GM18505 (cell line): ENCODE results near the gene IFNA1.

Experiments used
- ATAC-seq: cut with Tn5 transposase; IDR thresholded peaks from one replicate; pipeline ENCODE4 v1.9.1; 2021; ENCODE audit not compliant: unreplicated experiment
- POLR2A ChIP-seq: IDR thresholded peaks from 4 replicates; pipeline ENCODE4 v1.6.1; 2011; ENCODE audit warnings: borderline replicate concordance; ENCODE audit not compliant: insufficient read depth, insufficient read length; ENCODE audit errors: extremely low read depth

IFNA1 gene

DNA sequence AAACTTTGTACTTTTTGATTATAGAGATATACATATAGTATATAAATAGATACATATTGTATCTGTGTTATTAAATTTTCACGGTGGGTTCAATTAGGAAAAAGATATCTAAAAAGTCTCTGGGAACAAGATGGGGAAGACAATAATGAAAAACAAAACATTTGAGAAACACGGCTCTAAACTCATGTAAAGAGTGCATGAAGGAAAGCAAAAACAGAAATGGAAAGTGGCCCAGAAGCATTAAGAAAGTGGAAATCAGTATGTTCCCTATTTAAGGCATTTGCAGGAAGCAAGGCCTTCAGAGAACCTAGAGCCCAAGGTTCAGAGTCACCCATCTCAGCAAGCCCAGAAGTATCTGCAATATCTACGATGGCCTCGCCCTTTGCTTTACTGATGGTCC is at the start of gene IFNA1:
Gene IFNA1 (plus strand): TSS at position 301 of the 400 bp plus-strand sequence. CDS start 69 bp downstream, at position 370.
- ATAC-seq: no peak
- no peak for TF ChIP-seq POLR2A

DNA sequence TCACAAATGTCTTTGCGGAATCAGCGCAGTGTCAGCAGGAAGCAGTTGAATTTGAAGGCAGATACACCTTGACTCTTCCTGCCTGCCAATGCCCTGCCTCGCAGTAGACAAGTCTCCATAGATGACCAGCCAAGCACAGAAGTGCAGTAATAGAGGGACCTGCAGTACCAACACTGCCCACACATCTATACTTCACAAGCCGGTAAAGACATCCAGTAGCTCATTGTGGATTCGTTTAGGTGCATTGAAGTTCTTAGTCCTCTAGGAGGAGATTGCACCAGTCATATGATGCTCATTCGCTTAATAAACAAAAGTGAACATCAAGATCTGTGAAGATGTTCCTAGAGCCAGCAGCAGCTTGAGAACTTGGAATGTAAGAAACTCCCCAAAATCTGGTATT is 48.0 kb upstream of the IFNA1 start:
- ATAC-seq: peak; percentile 83
- no peak for TF ChIP-seq POLR2A

DNA sequence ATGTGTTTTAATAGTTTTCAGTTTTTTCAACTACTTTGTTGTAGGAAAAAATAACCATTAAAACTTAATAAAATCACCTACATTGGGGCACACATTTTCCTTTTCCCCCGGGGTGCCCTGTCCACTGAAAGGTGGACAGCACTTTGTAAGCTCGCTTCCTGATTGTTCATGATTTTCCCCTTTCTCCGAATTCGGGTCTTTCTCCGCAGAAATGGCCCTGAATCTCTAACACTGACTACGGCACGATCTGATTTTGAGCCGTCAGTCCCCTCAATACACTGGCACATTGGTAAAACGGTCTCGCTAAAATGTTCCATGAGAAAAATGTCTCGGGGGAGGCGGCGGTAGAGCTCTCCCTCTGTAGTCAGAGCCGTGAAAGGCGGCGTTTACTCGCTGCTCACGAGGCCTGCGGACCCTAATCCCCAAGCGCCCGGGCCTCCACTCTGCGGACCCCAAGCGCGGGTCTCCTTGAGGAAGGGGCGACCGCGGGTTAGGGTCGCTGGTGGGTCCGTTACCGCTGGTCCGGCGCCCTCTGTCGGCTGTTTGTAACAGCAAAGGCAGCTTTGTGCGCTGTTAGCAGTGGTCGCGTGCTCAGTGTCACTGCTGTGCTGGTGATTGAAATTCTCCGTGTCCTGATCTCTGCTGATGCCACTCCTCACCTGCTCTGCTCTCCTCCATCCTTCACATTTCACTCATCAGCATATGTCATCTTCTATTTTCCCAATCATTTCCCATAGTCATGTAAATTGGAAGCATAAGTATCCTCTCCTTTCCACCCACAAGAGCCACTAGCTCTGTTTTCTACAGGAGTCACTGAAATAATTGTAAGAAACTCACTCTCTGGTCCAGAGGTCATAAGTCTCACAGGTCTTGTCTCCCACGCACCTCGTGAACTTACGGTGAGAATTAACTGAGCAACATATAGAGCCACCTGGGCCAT is 44.2 kb upstream of the IFNA1 start:
- no peak for TF ChIP-seq POLR2A
- peak; percentile 79 for ATAC-seq

DNA sequence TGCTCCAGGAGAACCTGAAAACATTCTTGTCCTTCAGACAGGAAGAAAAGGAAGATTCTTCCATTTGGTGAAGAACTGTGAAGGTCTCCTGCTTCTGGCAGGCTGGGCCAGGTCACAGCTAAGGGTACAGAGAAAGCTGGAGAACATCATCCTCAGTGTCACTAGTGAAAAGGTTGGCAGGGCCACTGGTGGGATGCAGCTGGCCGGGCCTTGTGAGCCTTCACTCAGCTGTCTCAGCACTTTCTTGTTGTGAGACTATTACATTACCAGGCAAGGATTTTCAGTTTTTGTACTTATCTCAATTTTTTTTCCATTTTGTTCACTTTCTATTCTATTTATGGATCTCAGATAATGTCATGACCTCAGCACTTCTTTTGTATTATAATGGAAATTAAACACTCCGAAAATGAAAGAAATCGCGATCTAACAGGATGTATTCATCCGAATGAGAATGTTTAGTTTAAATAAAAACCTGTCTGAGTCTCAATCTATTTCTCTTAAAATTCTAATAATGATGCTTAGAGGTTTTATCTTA is 41.2 kb upstream of the IFNA1 start:
- TF ChIP-seq POLR2A: no peak
- no peak for ATAC-seq

DNA sequence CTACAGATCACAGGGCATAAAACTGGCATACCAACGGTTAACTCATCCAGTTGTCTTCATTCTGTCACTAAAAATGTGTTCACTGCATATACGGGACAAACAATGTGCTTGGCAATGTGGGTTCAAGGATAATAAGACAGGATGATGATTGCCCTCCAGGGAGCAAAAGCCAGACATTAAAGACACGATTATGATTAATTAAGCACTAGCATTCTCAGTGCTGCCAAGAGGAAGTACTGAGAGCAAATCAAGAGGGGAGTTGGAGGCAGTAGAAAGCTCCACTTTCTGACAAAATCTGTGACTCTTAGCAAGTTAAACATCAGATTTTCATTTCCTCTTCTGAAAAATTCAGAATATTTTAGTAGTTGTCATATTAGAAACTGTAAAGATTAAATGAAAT is 40.3 kb upstream of the IFNA1 start:
- no peak for TF ChIP-seq POLR2A
- ATAC-seq: no peak

DNA sequence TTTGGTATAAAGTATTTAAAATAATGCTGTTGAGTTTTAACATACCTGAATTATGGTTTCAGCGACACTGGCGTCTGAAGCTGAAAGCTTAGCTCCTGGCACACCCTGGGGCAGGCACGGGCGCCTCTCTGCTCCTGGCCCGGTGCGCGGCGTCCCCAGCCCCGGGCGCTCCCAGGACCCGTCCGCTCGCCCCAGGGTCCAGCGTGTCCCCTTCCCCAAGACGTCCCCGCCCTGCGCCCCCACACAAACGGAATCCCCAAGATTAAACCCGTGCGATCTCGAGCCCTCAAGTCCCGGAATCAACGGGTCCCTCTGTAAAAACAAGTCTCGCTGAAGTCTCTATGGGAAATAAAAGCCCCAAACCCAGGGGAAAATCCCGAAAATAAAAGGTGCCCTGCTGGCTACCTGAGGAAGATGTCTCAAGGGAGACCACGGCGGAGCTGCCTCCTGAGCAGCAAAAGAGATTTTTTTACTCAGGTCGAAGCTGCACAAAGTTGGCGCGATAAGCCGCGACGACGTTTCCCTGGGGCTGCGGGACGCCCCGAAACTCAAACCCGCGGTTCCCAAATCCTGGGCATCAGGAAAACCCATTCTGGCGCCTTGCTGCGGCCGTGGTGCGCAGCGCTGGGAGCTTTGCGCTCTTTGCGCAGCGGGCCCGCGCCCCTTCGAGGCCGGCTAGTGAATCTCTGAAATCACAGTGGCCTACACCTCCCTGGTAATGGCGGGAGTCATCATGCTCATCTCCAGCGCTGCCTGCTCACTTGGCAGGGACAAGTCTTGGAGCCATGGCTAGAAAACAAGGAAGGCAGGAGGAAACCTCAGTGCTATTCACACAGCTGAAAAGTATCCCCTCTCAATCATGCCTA is 37.6 kb upstream of the IFNA1 start:
- ATAC-seq: peak; percentile 58
- no peak for TF ChIP-seq POLR2A

DNA sequence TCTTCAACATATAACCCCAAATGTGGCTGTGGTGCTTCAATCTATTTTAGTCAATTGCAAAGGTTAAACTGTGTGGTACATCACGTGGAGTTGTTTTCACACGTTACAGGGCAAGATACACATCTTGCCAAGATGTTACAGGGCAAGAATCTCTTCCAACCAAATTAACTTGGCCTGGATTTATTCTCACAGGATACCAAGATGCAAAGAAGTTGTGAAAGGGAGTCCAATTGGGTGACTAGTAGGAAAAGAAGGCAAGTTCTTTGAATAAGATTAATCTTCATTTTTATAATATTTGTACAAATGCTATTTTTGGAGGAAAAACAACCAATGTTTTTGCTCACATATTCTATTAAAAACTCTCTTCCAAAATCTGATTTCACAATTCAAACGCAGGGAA is 36.1 kb upstream of the IFNA1 start:
- TF ChIP-seq POLR2A: no peak
- no peak for ATAC-seq

DNA sequence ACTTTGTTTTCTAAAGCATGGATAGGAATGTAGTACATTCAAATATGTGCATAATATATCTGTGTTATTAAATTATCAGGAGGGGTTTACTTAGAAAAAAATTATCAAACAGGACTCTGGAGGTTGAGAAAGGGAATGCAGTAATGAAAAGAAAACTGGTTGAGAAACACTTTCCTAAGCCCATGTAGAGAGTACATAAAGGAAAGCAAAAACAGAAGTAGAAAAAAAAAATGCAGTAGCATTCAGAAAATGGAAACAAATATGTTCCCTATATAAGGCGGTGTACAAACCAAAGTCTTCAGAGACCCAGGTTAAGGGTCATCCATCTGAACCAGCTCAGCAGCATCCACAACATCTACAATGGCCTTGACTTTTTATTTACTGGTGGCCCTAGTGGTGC is 31.4 kb upstream of the IFNA1 start, which contains the start of gene IFNA8:
Gene IFNA8 (plus strand): TSS at position 301 of the 400 bp plus-strand sequence. CDS start 60 bp downstream, at position 361.
- no peak for TF ChIP-seq POLR2A
- ATAC-seq: no peak

DNA sequence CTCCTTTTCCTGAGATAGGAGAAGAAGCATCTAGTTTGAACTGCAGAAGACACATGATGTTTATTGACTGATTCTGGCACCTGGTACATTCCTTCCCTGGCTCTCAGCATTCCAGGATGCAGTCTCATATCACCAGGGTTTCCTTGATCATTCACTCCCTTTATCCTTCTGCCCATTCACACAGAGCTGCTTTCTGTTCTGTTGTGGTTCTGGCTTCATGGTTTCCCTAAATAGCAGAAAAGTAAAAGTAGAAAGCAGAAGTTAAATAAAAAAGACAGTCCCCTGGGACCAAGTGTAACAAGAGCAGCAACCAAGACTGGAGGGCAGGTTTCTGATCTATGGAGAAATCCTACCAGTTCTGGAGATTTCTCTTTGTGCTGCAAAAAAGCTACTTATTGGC is 28.1 kb upstream of the IFNA1 start:
- ATAC-seq: peak; percentile 66
- TF ChIP-seq POLR2A: no peak

DNA sequence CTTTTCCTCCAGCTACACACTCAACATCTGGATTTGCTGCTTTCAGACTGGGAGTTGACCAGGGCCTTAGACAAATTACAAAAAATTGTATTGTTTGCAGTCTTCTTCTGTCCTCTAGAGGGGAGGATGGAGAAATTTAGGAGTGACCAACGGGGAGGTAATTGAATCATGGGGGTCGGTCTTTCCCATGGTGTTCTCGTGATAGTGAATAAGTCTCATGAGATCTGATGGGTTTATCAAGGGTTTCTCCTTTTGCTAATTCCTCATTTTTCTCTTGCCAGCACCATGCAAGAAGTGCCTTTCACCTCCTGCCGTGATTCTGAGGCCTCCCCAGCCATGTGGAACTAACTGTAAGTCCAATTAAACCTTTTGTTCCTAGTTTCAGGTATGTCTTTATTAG is 27.1 kb upstream of the IFNA1 start:
- ATAC-seq: no peak
- TF ChIP-seq POLR2A: no peak

DNA sequence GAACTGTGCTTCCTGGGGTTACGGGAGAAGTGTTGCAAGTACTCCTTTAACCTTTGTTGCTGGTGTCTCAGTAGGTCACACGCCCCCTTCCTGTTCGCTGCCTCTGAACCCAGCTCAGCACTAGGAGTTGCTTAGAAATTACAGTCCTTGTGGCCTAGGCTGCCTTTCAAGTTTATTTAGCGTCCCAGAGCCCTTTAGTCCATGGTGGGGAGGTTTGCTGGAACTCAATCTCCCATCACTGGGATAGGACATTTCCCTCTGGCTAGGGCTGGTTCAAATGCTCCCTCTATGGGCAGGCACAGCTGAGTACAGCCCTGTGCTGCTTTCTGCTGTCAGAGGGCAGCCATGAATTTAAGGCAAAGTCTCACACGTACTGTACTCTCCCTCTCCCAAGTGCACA is 26.6 kb upstream of the IFNA1 start:
- no peak for ATAC-seq
- TF ChIP-seq POLR2A: no peak

DNA sequence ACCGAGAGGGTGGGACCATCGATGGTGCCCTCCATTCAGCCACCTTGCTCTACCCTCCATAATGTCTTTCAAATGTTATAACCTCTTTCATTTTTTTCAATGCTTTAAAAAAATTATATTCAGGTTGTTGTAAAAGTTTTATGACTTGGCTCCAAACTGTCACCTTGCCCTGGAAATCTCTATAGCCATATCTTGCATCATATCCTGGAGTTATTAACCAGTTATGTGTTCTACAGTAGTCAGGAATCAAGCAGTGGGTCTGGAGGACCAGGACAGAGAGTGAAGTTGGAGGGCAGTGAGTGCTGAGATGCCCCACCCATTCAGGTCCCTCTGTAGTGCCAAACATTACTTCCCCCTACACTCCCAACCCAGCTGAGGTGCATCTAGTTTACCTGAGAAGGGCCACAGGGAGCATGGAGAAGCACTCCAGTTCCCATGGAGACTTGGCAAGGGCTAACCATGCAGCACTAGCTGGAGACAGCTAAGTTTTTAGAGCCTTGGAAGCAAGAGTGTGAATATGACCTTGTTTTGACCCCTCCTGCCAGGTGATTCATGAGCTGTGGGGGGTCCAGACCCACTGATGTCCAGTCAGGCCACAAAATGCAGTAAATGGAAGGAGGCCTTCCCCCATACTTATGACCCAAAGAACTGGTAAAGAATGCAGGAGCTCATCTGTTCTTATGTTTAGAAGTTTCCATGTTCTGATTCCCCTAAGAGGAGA is 25.9 kb upstream of the IFNA1 start:
- TF ChIP-seq POLR2A: no peak
- ATAC-seq: no peak
